GM13976 (cell line): ENCODE measurements around the gene TSG101.

ENCODE experiments used
- DNase-seq: peaks from one replicate; pipeline ENCODE4 v3.0.0; 2012; ENCODE audit warnings: low spot score
- CTCF ChIP-seq: IDR thresholded peaks from 2 replicates; pipeline ENCODE4 v1.5.1; 2012; ENCODE audit warnings: borderline replicate concordance, mild to moderate bottlenecking; ENCODE audit not compliant: insufficient read depth; ENCODE audit errors: extremely low read depth, missing control alignments, control extremely low read depth
- in situ Hi-C: fragments of 300-500 bp; cut with MboI; formaldehyde crosslinking; loops from one replicate; pipeline ENCODE4 v1.12.0; 2022; ENCODE audit warnings: low sequenced_read_pairs, mixed read lengths, inconsistent platforms; ENCODE audit not compliant: unreplicated experiment

Gene TSG101

GRCh38 chr11:18526130-18526520 lies 617 bp downstream of the TSG101 start:
- no peak for TF ChIP-seq CTCF
- DNase-seq: no peak
- in situ Hi-C loops: no loop called here

GRCh38 chr11:18524248-18524647 lies 2.5 kb downstream of the TSG101 start:
- TF ChIP-seq CTCF: no peak
- no peak for DNase-seq
- in situ Hi-C loops: no loop called here

GRCh38 chr11:18523084-18523483 lies 3.7 kb downstream of the TSG101 start:
- no peak for DNase-seq
- no peak for TF ChIP-seq CTCF
- in situ Hi-C loops: no loop called here

GRCh38 chr11:18522388-18522787 lies 4.4 kb downstream of the TSG101 start:
- no peak for DNase-seq
- no peak for TF ChIP-seq CTCF
- in situ Hi-C loops: no loop called here

GRCh38 chr11:18521122-18521521 lies 5.6 kb downstream of the TSG101 start:
- no peak for TF ChIP-seq CTCF
- in situ Hi-C loops: no loop called here
- no peak for DNase-seq

- in situ Hi-C loops: no loop called here
- no peak for DNase-seq
These were observed 24.4 kb downstream of the TSG101 start for GRCh38 chr11:18502352-18502751.

More at GRCh38 chr11:18502352-18502751, 24.4 kb downstream of the TSG101 start:
- no peak for TF ChIP-seq CTCF
